NCI-H2196 treated with DMSO at 0.1 percent for 48 hours (cell line): ENCODE measurements around the gene DYSF.

Source experiments
- DNase-seq: peaks from one replicate; lab custom pipeline; 2025; ENCODE audit not compliant: unreplicated experiment; lab: John Stamatoyannopoulos, UW

Gene DYSF

DNA sequence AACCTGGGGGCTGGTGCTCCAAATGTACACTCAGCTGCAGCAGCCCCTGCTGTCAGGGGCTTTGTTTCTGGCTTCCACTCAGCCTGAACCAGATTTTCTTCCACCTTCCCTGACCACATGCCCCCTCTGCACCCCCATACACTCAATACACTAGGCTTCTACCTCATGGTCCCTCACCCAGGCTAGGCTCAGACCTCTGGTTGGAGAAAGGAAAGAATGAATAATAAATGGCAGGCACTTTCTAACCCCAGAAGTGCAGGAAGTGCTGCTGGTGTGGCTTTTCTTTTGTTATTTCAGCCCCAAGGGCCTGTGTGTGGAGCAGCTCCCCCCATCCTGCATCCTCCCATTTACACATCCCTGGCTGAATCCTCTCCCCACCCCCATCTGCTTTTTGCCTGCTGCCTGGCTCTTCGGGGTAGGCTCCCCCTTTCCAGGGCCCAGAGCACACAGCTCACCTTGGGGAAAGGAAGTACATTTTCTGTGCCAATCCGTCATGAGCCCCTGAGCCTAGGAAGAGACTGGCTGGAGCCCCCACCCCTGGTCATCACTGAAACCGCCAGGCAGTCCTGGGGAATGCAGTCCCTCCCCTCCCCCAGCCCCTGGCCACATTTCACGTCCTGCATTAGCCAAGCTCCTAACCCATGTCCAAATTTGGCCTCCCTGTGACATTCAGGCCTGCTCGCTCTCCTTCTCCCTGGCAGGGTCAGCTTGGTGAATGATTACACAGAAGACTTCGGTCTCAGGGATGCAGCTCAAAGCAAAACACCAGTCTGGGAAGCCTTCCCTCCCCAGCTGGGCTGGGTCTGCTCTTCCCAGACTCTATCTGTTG, 2.6 kb downstream of the DYSF start:
- DNase-seq, result no peak

- no peak for DNase-seq
These were observed 3.3 kb downstream of the DYSF start for GRCh38 chr2:71456617-71457016.

DNA sequence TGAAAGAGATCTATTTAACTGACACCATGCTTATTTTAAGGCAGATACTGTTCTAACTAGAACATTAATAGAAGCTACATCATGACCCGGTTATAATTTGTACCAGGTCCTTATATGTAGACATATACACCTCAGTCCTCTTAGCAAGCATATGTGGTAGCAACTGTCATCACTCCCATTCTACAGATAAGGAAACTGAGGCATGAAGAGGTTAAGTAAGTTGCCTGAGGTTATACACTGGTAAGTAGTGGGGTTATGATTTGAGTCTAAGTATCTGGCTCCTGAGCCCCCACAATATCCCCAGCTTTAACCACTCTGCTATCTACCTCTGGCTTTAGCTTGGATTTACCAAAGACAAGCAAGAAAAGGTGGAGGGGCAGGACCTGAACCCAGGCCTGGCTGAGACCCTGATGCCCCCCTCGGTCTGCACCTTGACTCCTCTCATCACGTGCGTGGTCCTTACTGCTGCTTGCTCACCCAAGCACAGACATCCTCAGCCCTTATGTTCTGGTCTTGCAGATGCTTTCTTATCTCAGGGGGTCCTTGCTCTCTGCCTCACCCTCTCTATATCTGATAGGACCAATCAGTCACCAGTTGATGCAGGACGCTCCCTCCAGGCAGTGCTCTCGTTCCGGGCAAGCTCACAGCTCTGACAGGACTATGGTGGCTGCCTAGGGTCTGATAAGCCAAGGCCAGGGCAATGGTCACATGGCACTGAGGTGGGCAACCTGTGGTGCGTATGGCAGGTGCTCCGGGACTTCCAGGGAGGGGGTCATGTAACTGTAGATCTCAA, 4.0 kb downstream of the DYSF start:
- DNase-seq, result no peak

- DNase-seq, result no peak
These were observed 4.6 kb downstream of the DYSF start for GRCh38 chr2:71457923-71458322.

DNA sequence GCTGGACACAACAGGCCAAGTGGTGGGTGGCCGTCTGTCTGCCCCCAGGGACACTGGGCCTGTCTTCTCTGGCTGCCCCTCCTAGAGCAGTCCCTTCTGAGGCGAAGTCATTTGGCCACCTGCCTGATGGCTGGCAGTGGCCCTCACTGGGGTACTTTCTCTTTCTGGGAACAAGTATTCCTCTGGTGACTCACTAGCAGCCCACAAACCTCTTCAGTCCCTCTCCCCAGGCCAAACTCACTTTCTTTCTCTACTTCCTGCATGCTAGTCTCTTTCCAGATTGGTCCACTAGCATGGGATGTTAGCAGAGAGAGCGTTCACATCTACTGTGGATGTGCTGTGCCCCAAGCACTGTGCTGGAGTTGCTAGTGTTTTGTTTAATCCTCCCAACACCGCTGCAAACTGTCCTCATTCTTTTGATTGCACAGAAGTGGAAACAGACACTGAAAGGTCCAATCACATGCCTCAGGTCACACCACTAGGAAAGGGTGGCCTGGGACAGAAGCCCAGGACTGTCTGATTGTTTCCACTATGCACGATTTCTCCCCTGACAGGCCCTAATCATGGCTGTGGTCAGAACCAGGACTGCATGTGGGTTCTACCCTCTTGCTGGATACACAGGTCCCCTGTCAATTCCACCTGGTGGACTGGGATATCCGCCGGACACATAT, 5.2 kb downstream of the DYSF start:
- DNase-seq, result no peak

DNA sequence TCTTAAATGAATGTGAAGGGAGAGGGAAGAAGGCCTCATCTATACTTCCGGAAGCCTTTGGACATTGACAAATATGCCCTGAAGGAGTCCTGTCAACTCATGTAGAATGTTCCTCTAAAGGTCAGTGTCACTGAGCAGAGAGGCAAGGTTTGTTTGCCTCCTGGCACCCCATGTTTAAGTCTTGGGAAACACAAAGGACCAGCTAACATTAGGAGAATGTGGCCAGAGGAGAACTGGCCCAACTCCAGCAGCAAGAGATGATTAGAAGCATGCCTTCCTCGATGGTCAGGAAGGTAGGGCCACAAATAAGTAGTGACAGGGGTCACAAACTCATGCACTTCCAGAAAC, 5.7 kb downstream of the DYSF start:
- DNase-seq, result no peak

- no peak for DNase-seq
These were observed 6.7 kb downstream of the DYSF start for GRCh38 chr2:71460056-71460455.

GRCh38 chr2:71460595-71461303, 7.4 kb downstream of the DYSF start:
- DNase-seq, result no peak

DNA sequence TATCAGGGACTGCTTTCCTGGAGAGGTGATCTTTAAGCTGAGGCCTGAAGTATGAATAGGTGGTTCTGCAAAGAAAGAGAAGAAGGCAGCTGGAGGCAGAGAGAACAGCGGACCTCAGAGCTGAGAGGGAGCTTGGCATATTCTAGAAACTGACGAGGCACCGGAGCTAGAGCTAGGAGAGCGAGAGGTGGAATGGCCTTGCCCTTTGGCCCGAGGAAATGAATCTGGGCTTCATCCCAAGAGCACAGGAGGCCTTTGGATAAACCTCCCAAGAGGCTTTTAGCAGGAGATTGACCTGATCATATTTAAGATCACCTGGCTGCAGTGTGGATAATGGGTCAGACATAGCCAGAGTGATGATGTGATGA, 7.9 kb downstream of the DYSF start:
- DNase-seq, result no peak

GRCh38 chr2:71462056-71462605, 8.8 kb downstream of the DYSF start:
- no peak for DNase-seq

DNA sequence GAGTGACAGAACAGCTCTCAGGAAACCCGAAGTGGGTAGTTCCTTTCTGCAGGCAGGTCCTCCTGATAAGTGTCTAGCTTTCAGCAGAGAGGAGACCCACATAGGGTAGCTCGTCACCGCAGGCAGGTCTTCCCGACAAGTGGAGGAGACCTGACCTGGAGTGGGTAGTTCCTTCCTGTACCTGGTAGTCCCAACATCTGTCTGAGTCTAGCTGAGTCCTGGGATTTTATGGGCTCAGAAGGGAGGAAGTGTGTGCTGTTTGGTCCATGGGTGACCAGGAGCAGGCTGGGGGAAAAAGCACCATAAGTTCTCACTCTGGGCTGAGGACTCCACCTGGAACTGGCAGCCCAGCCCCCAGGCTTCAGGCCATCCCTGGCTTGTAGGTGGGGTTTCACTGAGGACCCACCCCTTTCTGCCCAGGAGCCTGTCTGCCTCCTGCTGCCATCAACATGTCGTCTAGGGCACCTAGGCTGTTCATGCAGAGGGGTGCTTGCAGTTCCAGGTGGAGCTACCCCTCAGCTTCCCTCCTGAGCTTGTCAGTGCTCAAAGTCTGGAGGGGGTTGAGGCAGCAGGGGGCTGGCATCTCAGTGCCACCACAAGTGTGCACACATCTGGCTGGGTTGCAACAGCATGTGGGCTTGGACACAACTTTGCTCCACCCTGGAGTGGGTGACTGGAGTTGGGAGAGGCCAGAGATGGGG, 9.4 kb downstream of the DYSF start:
- no peak for DNase-seq

DNA sequence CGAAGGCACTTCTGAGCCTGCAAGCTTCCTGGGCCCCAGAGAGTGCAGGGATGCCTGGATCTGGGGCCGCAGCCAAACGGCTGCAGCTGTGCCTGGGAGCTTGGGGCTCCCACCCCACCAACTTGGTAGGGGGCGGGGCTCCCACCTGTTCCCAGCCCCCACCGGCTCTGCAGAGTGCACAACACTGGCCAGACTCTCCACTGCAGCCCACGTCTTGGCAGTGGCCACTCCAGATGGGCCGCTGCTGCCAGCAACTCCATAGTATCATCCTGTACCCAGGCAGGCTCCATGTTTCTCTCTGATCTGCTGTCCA, 9.9 kb downstream of the DYSF start:
- no peak for DNase-seq

- DNase-seq, result no peak
These were observed 11.0 kb downstream of the DYSF start for GRCh38 chr2:71464389-71464788.

DNA sequence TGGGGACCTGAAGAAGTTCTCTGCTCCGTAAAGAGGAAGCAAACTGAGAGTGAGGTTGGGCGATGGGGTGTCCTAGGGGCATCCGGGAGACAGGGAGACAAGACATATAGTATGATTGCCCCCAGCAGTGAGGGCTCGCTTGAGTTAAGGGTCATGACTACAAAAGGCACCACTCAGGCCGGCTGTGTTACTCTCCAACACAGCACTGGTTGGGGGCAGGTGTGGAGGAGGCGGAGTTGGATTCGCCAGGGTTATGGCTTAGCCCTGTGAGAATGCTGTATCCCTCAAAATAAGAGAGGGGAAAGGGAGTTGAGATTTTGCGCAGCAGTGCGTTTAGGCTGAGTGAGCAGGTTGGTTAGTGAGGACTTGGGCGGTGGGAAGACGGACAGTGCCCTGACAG, 12.0 kb downstream of the DYSF start:
- DNase-seq, result no peak

- DNase-seq, result no peak
These were observed 12.6 kb downstream of the DYSF start for GRCh38 chr2:71465961-71466300.

- DNase-seq, result no peak
These were observed 13.2 kb downstream of the DYSF start for GRCh38 chr2:71466301-71467179.

DNA sequence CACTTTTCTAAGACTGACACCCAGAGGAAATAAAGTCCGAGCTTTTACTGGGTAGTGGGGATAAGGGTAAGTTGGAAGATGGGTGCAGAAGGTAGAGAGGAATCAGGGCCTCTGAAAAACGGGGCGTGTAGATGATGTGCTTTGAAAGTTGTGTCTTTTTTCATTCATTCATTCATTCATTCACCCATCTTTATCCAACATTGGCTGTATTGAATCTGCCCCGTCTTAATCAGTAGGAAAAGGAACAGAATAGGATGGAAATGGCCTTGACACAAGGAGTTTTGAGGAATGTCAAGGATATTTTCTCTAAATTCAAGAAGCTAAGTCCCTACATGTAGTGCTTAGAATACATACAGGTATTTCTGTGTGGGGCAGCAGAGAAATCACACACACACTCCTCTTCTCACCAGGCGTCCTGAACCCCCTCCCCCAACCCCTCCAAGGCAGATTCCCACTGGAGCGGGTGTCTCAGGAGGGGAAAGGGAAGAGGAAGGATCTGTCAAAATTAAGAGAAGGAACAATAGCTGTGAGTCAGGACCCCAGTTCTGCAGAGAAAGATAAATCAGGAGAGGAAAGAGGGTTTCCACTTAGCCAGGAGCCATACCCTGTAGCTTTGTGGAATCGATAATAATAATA, 13.9 kb downstream of the DYSF start:
- DNase-seq, result no peak

DNA sequence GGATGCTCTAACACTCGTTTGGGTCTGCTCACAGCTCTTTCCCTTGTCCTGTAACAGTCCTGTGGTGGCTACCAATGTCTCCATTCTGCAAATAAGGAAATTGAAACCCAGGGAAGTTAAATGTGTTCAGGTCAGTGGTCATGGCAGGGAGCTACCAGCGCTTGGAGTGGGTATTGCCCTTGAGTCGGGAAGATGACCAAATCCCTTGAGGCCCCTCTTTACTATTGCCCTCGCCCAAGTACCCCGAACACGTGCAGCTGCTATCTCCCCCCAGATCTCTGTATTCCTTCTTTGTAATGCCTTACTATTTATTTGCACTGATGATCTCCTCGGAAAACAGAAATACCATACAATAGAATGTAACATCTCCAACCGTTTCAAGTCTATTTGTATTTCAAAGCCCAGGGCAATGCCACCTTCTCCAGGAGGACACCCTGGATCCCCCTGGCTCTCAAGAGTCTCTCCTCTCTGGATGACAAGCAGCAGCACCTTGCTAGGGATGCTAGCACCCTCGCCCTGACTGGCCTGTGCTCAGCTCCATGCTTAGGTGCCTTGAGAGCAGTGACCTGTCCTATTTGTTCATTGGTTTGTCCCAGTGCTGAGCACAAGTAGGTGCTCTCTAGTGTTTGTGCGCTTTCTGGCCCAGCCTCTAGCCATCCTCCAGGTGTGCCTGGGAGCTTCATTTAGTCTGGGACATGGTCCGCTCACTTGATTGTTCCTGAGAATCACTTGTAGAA, 15.1 kb downstream of the DYSF start:
- DNase-seq, result no peak
